Activated CD4-positive, alpha-beta T cell treated with anti-CD3 and anti-CD28 coated beads for 36 hours (primary cell): ENCODE measurements around the gene ACOT8. TPM values are rescaled to one million over a fixed set of nuclear protein-coding genes. Genes with fewer than 3 reads are reported as not detected.

ENCODE experiments used
- ATAC-seq: fragments of 200-7000 bp; cut with Tn5 transposase; one replicate; pipeline ENCODE4 v1.10.0; 2021; ENCODE audit warnings: mild to moderate bottlenecking, moderate library complexity
- CTCF ChIA-PET: fragments of 350-600 bp; sonication (Branson Sonifier 250); formaldehyde crosslinking; loops from one replicate; lab custom pipeline; 2021; ENCODE audit warnings: antibody characterized with exemption; lab: Charles Lee
- POLR2A ChIA-PET: fragments of 350-600 bp; sonication (Branson Sonifier 250); formaldehyde crosslinking; loops from one replicate; lab custom pipeline; 2021; ENCODE audit warnings: antibody characterized with exemption, inconsistent platforms; lab: Charles Lee
- DNase-seq: peaks from one replicate; pipeline ENCODE4 v3.0.0-alpha.2; 2020
- H3K27ac Mint-ChIP-seq: one replicate; pipeline ENCODE4 v1.8.0; 2021; ENCODE audit warnings: mixed read lengths
- H3K27me3 Mint-ChIP-seq: one replicate; pipeline ENCODE4 v1.8.0; 2021; ENCODE audit warnings: mixed read lengths
- H3K36me3 Mint-ChIP-seq: one replicate; pipeline ENCODE4 v1.8.0; 2021; ENCODE audit warnings: low read depth, mixed read lengths
- H3K4me1 Mint-ChIP-seq: one replicate; pipeline ENCODE4 v1.8.0; 2021; ENCODE audit warnings: mixed read lengths
- H3K4me3 Mint-ChIP-seq: one replicate; pipeline ENCODE4 v1.8.0; 2021; ENCODE audit warnings: mild to moderate bottlenecking, moderate library complexity, mixed read lengths
- H3K9me3 Mint-ChIP-seq: one replicate; pipeline ENCODE4 v1.8.0; 2021; ENCODE audit warnings: low read depth, mixed read lengths
- intact Hi-C, 2 experiments: fragments of 100-400 bp; cut with DNase I in 1 of 2; cut with micrococcal nuclease in 1 of 2; formaldehyde crosslinking; loops; one replicate each; pipeline versions ENCODE4 v1.14.2 to v1.15.1; 2022 to 2024; cut with DNase I, micrococcal nuclease
- total RNA-seq, 2 experiments: library from RNA; stranded (reverse); gene quantifications; one replicate each; pipeline ENCODE4 v1.2.3, GENCODE V29; 2021

Gene ACOT8
- total RNA-seq, 2 experiments from 2014 or later, result 21.9 to 22.6 TPM

- Mint-ChIP-seq H3K4me1 (no peaks in the 10 kb centered on the region), H3K27me3 (no peaks in the 10 kb centered on the region), H3K27ac (no peak overlapping the region), H3K36me3 (no peaks in the 10 kb centered on the region), H3K4me3 (no peak overlapping the region), H3K9me3 (no peaks in the 10 kb centered on the region)
- intact Hi-C loops, result no loop called here
- ChIA-PET CTCF (interaction anchor here (0.6 to 1.0 kb wide), 3 partner anchors 22 to 1029 kb away, joined by 3 to 5 read pairs (median 3); no protein-coding TSS in a partner anchor), POLR2A (no interaction called here)
- no peak for ATAC-seq
- DNase-seq, result no peak
Observed at GRCh38 chr20:45867136-45867818, 10.1 kb upstream of the ACOT8 start.

- Mint-ChIP-seq H3K4me1 (no peaks in the 10 kb centered on the region), H3K9me3 (no peaks in the 10 kb centered on the region), H3K27ac (no peak overlapping the region), H3K27me3 (no peaks in the 10 kb centered on the region), H3K36me3 (no peaks in the 10 kb centered on the region), H3K4me3 (no peak overlapping the region)
- CTCF ChIA-PET, result no interaction called here
- intact Hi-C loops, result no loop called here
- ATAC-seq (no peak), DNase-seq (no peak)
- POLR2A ChIA-PET, result no interaction called here
Observed at GRCh38 chr20:45866454-45866853, 9.3 kb upstream of the ACOT8 start.

- Mint-ChIP-seq H3K9me3 (no peaks in the 10 kb centered on the region), H3K36me3 (no peaks in the 10 kb centered on the region), H3K27me3 (no peaks in the 10 kb centered on the region), H3K27ac (no peak overlapping the region), H3K4me1 (peaks cover 6% of the 10 kb centered on the region), H3K4me3 (no peak overlapping the region)
- CTCF ChIA-PET, result no interaction called here
- ATAC-seq (no peak), DNase-seq (no peak)
- intact Hi-C loops, result no loop called here
- POLR2A ChIA-PET, result no interaction called here
Observed at GRCh38 chr20:45863543-45864470, 6.6 kb upstream of the ACOT8 start.

GRCh38 chr20:45861221-45862075 lies 4.3 kb upstream of the ACOT8 start:
- intact Hi-C loops, result no loop called here
- no peaks in the 10 kb centered on the region for H3K27me3 Mint-ChIP-seq
- ATAC-seq (no peak), DNase-seq (no peak)
- H3K9me3 Mint-ChIP-seq, result no peaks in the 10 kb centered on the region
- POLR2A ChIA-PET, result interaction anchor here (0.7 kb wide), 1 partner anchor 63 kb away, joined by 6 read pairs; no protein-coding TSS in a partner anchor
- no peak overlapping the region for H3K27ac Mint-ChIP-seq
- no peaks in the 10 kb centered on the region for H3K36me3 Mint-ChIP-seq
- H3K4me1 Mint-ChIP-seq, result peaks cover 17% of the 10 kb centered on the region
- no peak overlapping the region for H3K4me3 Mint-ChIP-seq
- CTCF ChIA-PET, result no interaction called here

- Mint-ChIP-seq H3K9me3 (no peaks in the 10 kb centered on the region), H3K27me3 (no peaks in the 10 kb centered on the region), H3K27ac (no peak overlapping the region), H3K4me3 (no peak overlapping the region), H3K36me3 (no peaks in the 10 kb centered on the region), H3K4me1 (peaks cover 24% of the 10 kb centered on the region)
- ATAC-seq (no peak), DNase-seq (no peak)
- ChIA-PET POLR2A (interaction anchor here (0.7 kb wide), 1 partner anchor 63 kb away, joined by 6 read pairs; no protein-coding TSS in a partner anchor), CTCF (interaction anchor here (0.5 kb wide), 1 partner anchor 9 kb away, joined by 4 read pairs; no protein-coding TSS in a partner anchor)
- intact Hi-C loops, result no loop called here
Observed at GRCh38 chr20:45860560-45861220, 3.5 kb upstream of the ACOT8 start.

GRCh38 chr20:45859916-45860315 lies 2.7 kb upstream of the ACOT8 start:
- Mint-ChIP-seq H3K36me3 (no peaks in the 10 kb centered on the region), H3K9me3 (no peaks in the 10 kb centered on the region), H3K27me3 (no peaks in the 10 kb centered on the region), H3K4me1 (peaks cover 28% of the 10 kb centered on the region), H3K27ac (no peak overlapping the region), H3K4me3 (no peak overlapping the region)
- POLR2A ChIA-PET, result no interaction called here
- intact Hi-C loops, result no loop called here
- CTCF ChIA-PET, result interaction anchor here (1.9 kb wide), 1 partner anchor 30 kb away, joined by 6 read pairs; no protein-coding TSS in a partner anchor
- DNase-seq, result no peak
- ATAC-seq, result no peak

- peaks cover 38% of the 10 kb centered on the region for H3K4me1 Mint-ChIP-seq
- H3K27me3 Mint-ChIP-seq, result no peaks in the 10 kb centered on the region
- no peaks in the 10 kb centered on the region for H3K9me3 Mint-ChIP-seq
- peak; percentile 73 for DNase-seq
- intact Hi-C loops, result loop anchor here (1.0 to 2.0 kb wide), 9 partner anchors 23 to 231 kb away; partner anchors contain the start of genes CTSA (in 2 of the 2), NEURL2 (in 2 of the 2), ZNF335 (in 2 of the 2) and ZSWIM1 (in 2 of the 2)
- ChIA-PET CTCF (interaction anchor here (0.9 to 1.9 kb wide), 2 partner anchors 32 to 88 kb away, joined by 3 to 6 read pairs; no protein-coding TSS in a partner anchor), POLR2A (interaction anchor here (0.9 to 1.2 kb wide), 5 partner anchors 23 to 114 kb away, joined by 3 to 4 read pairs (median 3); partner anchors contain the start of genes ZNF335 and ZSWIM1)
- peak overlapping the region; percentile 99 for H3K27ac Mint-ChIP-seq
- peaks cover 5% of the 10 kb centered on the region for H3K36me3 Mint-ChIP-seq
- peak; percentile 50 for ATAC-seq
- H3K4me3 Mint-ChIP-seq, result peak overlapping the region; percentile 93
Observed at GRCh38 chr20:45857882-45858216, 657 bp upstream of the ACOT8 start.

- Mint-ChIP-seq H3K4me1 (peaks cover 29% of the 10 kb centered on the region), H3K36me3 (peaks cover 15% of the 10 kb centered on the region), H3K27ac (no peak overlapping the region), H3K4me3 (no peak overlapping the region), H3K9me3 (no peaks in the 10 kb centered on the region), H3K27me3 (no peaks in the 10 kb centered on the region)
- ChIA-PET POLR2A (no interaction called here), CTCF (interaction anchor here (0.8 to 1.3 kb wide), 2 partner anchors 29 to 134 kb away, joined by 3 read pairs; no protein-coding TSS in a partner anchor)
- DNase-seq (no peak), ATAC-seq (no peak)
- intact Hi-C loops, result no loop called here
Observed at GRCh38 chr20:45853484-45853883, 3.7 kb downstream of the ACOT8 start.

- H3K4me3 Mint-ChIP-seq, result no peak overlapping the region
- ChIA-PET CTCF (interaction anchor here (0.6 to 1.3 kb wide), 5 partner anchors 20 to 118 kb away, joined by 3 to 4 read pairs (median 3); no protein-coding TSS in a partner anchor), POLR2A (no interaction called here)
- no peaks in the 10 kb centered on the region for H3K9me3 Mint-ChIP-seq
- no peak overlapping the region for H3K27ac Mint-ChIP-seq
- ATAC-seq, result no peak
- H3K4me1 Mint-ChIP-seq, result peaks cover 22% of the 10 kb centered on the region
- peaks cover 20% of the 10 kb centered on the region for H3K36me3 Mint-ChIP-seq
- no peaks in the 10 kb centered on the region for H3K27me3 Mint-ChIP-seq
- intact Hi-C loops, result no loop called here
- DNase-seq, result no peak
Observed at GRCh38 chr20:45852326-45852725, 4.9 kb downstream of the ACOT8 start.

- intact Hi-C loops, result no loop called here
- Mint-ChIP-seq H3K9me3 (no peaks in the 10 kb centered on the region), H3K4me3 (no peak overlapping the region), H3K27me3 (no peaks in the 10 kb centered on the region), H3K36me3 (peaks cover 20% of the 10 kb centered on the region), H3K27ac (no peak overlapping the region), H3K4me1 (peaks cover 21% of the 10 kb centered on the region)
- ChIA-PET CTCF (interaction anchor here (1.3 kb wide), 1 partner anchor 37 kb away, joined by 3 read pairs; no protein-coding TSS in a partner anchor), POLR2A (no interaction called here)
- ATAC-seq (no peak), DNase-seq (no peak)
Observed at GRCh38 chr20:45851501-45851900, 5.7 kb downstream of the ACOT8 start.
